ENCODE results near the gene ATN1. TPM values are rescaled to one million over a fixed set of nuclear protein-coding genes. Genes with fewer than 3 reads are reported as not detected.
"Not testable (repeated sequence)": the region's sequence is repeated elsewhere in the genome, so short reads cannot be mapped to it uniquely, and the experiment has no call there.

Gene ATN1
- total and polyA plus RNA-seq, 9 of the 15 experiments (the other 6 are each of a cell fraction or from before 2014, with no cell fraction given), result 0.15 to 49.8 (median 2.7) TPM

- H3K9me1 ChIP-seq (ENCODE audit: control insufficient read depth, insufficient read depth, low read length); H3K4me3 ChIP-seq; in situ Hi-C loops (cut with MboI); H3K79me2 ChIP-seq (ENCODE audit: control insufficient read depth, insufficient read depth, low read length); BruUV-seq (replicated peaks); H3K27ac ChIP-seq (ENCODE audit: extremely low read depth, low read depth, low read length); H4K20me1 ChIP-seq (replicated peaks; ENCODE audit: control insufficient read depth, insufficient read depth, low read length); H3K27me3 ChIP-seq (ENCODE audit: control insufficient read depth in 2 of 2, insufficient read depth in 2 of 2, low read length in 2 of 2); ATAC-seq; H3K9me3 ChIP-seq (replicated peaks; ENCODE audit: control insufficient read depth, insufficient read depth, low read depth, low read length); H2AFZ ChIP-seq (ENCODE audit: low read depth, low read length); DNase-seq (ENCODE audit: extremely low read depth in 1 of 4, low spot score in 3 of 4); FAIRE-seq; intact Hi-C loops (cut with micrococcal nuclease); CTCF ChIA-PET (ENCODE audit: low intra/inter-chr PET ratio); H3K4me2 ChIP-seq (ENCODE audit: insufficient read depth, low read length); H3K9ac ChIP-seq (ENCODE audit: insufficient read depth in 1 of 2, low read depth in 2 of 2, low read length in 2 of 2); TF ChIP-seq ZNF740 (CRISPR knock-in tag; IDR thresholded peaks at IDR 0.05): not testable (repeated sequence)
- Histone ChIP-seq H3K36me3 (ENCODE audit: control insufficient read depth, insufficient read depth, low read length) (peaks cover 14% of the 10 kb centered on the region; the same call in 1 of the 3 replicates), H3K4me1 (replicated peaks in 1 of 2; ENCODE audit: control insufficient read depth in 2 of 2, insufficient read depth in 2 of 2, low read length in 2 of 2) (peaks cover 8 to 15% of the 10 kb centered on the region in 2 experiments; a peak in 4 of 5 replicates)
- POLR2A ChIA-PET, result interaction anchor here (0.6 to 1.7 kb wide), 5 partner anchors 13 to 35 kb away, joined by 3 to 6 read pairs (median 4); partner anchors contain the start of genes SPSB2 and USP5
- WGBS (ENCODE audit: insufficient coverage, low coverage, missing lambda C conversion rate), result 46% methylated on average over 5 of the region's 15 CpGs
- peak; percentile 23; the same call in 1 of the 2 replicates for TF ChIP-seq MAX (CRISPR knock-in tag; IDR thresholded peaks at IDR 0.05)
- TF ChIP-seq DMBX1 (CRISPR knock-in tag; IDR thresholded peaks at IDR 0.05; ENCODE audit: borderline replicate concordance), result peak; percentile 54; the same call in 1 of the 2 replicates
- peak; percentile 36; the same call in 1 of the 2 replicates for TF ChIP-seq L3MBTL2 (IDR thresholded peaks at IDR 0.05)
- 0 out of 4 replicates have a peak, but pooled peaks of 1 of the 2 experiments have one; percentile 29 for TF ChIP-seq ZNF740 (tag; IDR thresholded peaks at IDR 0.05)
- TF ChIP-seq EP400 (IDR thresholded peaks at IDR 0.05), result peak; percentile 24; the same call in 1 of the 2 replicates
- TF ChIP-seq CBFA2T2 (conservative IDR thresholded peaks at IDR 0.05), result peak; percentile 32; the same call in 1 of the 2 replicates
- peak; percentile 83 for TF ChIP-seq ZNF592 (IDR thresholded peaks at IDR 0.05)
Observed at GRCh38 chr12:6886206-6886999, 41.4 kb upstream of the ATN1 start.

Measured in K562 (cell line).